ENCODE results near the gene FBN1.

FBN1 gene

GRCh38 chr15:48617619-48618018 lies 27.9 kb downstream of the FBN1 start:
- DNase-seq = no peak

- no peak for DNase-seq
Observed at GRCh38 chr15:48616216-48616615, 29.3 kb downstream of the FBN1 start.

GRCh38 chr15:48614051-48614450 lies 31.5 kb downstream of the FBN1 start:
- no peak for DNase-seq

- no peak for DNase-seq
Observed at GRCh38 chr15:48609486-48609885, 36.0 kb downstream of the FBN1 start.

- DNase-seq = no peak
Observed at GRCh38 chr15:48607846-48608245, 37.7 kb downstream of the FBN1 start.

- no peak for DNase-seq
Observed at GRCh38 chr15:48604567-48604966, 40.9 kb downstream of the FBN1 start.

GRCh38 chr15:48603922-48604321 lies 41.6 kb downstream of the FBN1 start:
- DNase-seq = no peak

GRCh38 chr15:48603123-48603500 lies 42.4 kb downstream of the FBN1 start:
- DNase-seq = no peak

- no peak for DNase-seq
Observed at GRCh38 chr15:48602358-48603122, 43.0 kb downstream of the FBN1 start.

- DNase-seq = no peak
Observed at GRCh38 chr15:48601095-48601494, 44.4 kb downstream of the FBN1 start.

GRCh38 chr15:48596841-48597240 lies 48.7 kb downstream of the FBN1 start:
- no peak for DNase-seq

- DNase-seq = no peak
Observed at GRCh38 chr15:48596415-48596814, 49.1 kb downstream of the FBN1 start.

- DNase-seq = no peak
Observed at GRCh38 chr15:48595981-48596380, 49.5 kb downstream of the FBN1 start.

GRCh38 chr15:48592933-48593332 lies 52.6 kb downstream of the FBN1 start:
- no peak for DNase-seq

GRCh38 chr15:48592221-48592731 lies 53.2 kb downstream of the FBN1 start:
- no peak for DNase-seq

- DNase-seq = no peak
Observed at GRCh38 chr15:48590723-48591122, 54.8 kb downstream of the FBN1 start.

GRCh38 chr15:48584812-48585563 lies 60.5 kb downstream of the FBN1 start:
- DNase-seq = no peak

GRCh38 chr15:48584090-48584811 lies 61.3 kb downstream of the FBN1 start:
- DNase-seq = no peak

- DNase-seq = no peak
Observed at GRCh38 chr15:48582452-48583247, 62.9 kb downstream of the FBN1 start.

GRCh38 chr15:48581219-48581618 lies 64.3 kb downstream of the FBN1 start:
- no peak for DNase-seq

- no peak for DNase-seq
Observed at GRCh38 chr15:48580736-48581135, 64.8 kb downstream of the FBN1 start.

GRCh38 chr15:48579945-48580671 lies 65.4 kb downstream of the FBN1 start:
- DNase-seq = no peak

All from activated T-cell treated with anti-CD3 and anti-CD28 coated beads for 4 hours (primary cell).